ENCODE results near the gene PRDM16.

- TF ChIP-seq CTCF (IDR thresholded peaks at IDR 0.05; ENCODE audit: poor library complexity, severe bottlenecking), result no peak
- no peak for TF ChIP-seq EZH2 (IDR thresholded peaks at IDR 0.05; ENCODE audit: borderline replicate concordance, insufficient read depth, low read length, poor library complexity, severe bottlenecking)
- TF ChIP-seq POLR2AphosphoS5 (IDR thresholded peaks at IDR 0.05), result no peak
- no peak for TF ChIP-seq SMC3 (conservative IDR thresholded peaks at IDR 0.05; ENCODE audit: poor library complexity)
- TF ChIP-seq REST (IDR thresholded peaks at IDR 0.05; ENCODE audit: borderline replicate concordance), result no peak
- no peak for TF ChIP-seq TAF1 (IDR thresholded peaks at IDR 0.05; ENCODE audit: low read depth)
- TF ChIP-seq EP300 (conservative IDR thresholded peaks at IDR 0.05; ENCODE audit: poor library complexity, severe bottlenecking), result no peak
- no peak for TF ChIP-seq MXI1 (conservative IDR thresholded peaks at IDR 0.05; ENCODE audit: poor library complexity, severe bottlenecking)
- no peak for TF ChIP-seq RAD21 (conservative IDR thresholded peaks at IDR 0.05)
Observed at GRCh38 chr1:3472088-3472850, 403.3 kb downstream of the PRDM16 start.

All from neural cell (in vitro differentiated cells).